Trophoblast cell (in vitro differentiated cells and primary cell): Measurements from ENCODE around the gene DLG2.

Experiments
- DNase-seq, 2 donors: peaks; one replicate each; pipeline ENCODE4 v3.0.0-alpha.2; 2016
- H2AFZ ChIP-seq: 2 replicates; pipeline ENCODE4 v1.6.1; 2013; ENCODE audit warnings: low read length, moderate library complexity, mild to moderate bottlenecking; ENCODE audit not compliant: insufficient read depth, poor library complexity
- H2AK5ac ChIP-seq: 2 replicates; pipeline ENCODE4 v1.6.1; 2013; ENCODE audit warnings: mild to moderate bottlenecking, low read length
- H2BK120ac ChIP-seq: 2 replicates; pipeline ENCODE4 v1.6.1; 2013; ENCODE audit warnings: low read length, mild to moderate bottlenecking, moderate library complexity; ENCODE audit not compliant: insufficient read depth, poor library complexity
- H2BK12ac ChIP-seq: 2 replicates; pipeline ENCODE4 v1.6.1; 2013; ENCODE audit warnings: mild to moderate bottlenecking, low read length, moderate library complexity
- H2BK5ac ChIP-seq: 2 replicates; pipeline ENCODE4 v1.6.1; 2013; ENCODE audit warnings: low read length, low read depth, moderate library complexity, mild to moderate bottlenecking; ENCODE audit not compliant: poor library complexity
- H3K14ac ChIP-seq: 2 replicates; pipeline ENCODE4 v1.6.1; 2013; ENCODE audit warnings: mild to moderate bottlenecking, low read length
- H3K18ac ChIP-seq: 2 replicates; pipeline ENCODE4 v1.6.1; 2013; ENCODE audit warnings: mild to moderate bottlenecking, low read length
- H3K23ac ChIP-seq: 2 replicates; pipeline ENCODE4 v1.6.1; 2013; ENCODE audit warnings: low read length
- H3K27ac ChIP-seq: 2 replicates; pipeline ENCODE4 v1.5.1; 2013; ENCODE audit warnings: low read depth, mild to moderate bottlenecking, inconsistent platforms, low read length, moderate library complexity
- H3K27me3 ChIP-seq: 2 replicates; pipeline ENCODE4 v1.6.1; 2013; ENCODE audit warnings: inconsistent platforms, mild to moderate bottlenecking, low read length, moderate library complexity; ENCODE audit not compliant: insufficient read depth
- H3K36me3 ChIP-seq, 2 experiments: 1 replicate in 1 of 2; 2 replicates in 1 of 2; pipeline ENCODE4 v1.6.1; 2013; ENCODE audit warnings: low read length in 2 of 2, mild to moderate bottlenecking in 2 of 2, moderate library complexity in 1 of 2; ENCODE audit not compliant: insufficient read depth in 2 of 2, control insufficient read depth in 1 of 2
- H3K4ac ChIP-seq: 2 replicates; pipeline ENCODE4 v1.6.1; 2013; ENCODE audit warnings: low read depth, mild to moderate bottlenecking, low read length, moderate library complexity
- H3K4me1 ChIP-seq, 2 experiments: 1 replicate in 1 of 2; 2 replicates in 1 of 2; pipeline ENCODE4 v1.6.1; 2013; ENCODE audit warnings: low read length in 2 of 2, mild to moderate bottlenecking in 2 of 2, moderate library complexity in 1 of 2; ENCODE audit not compliant: insufficient read depth in 2 of 2, control insufficient read depth in 1 of 2
- H3K4me2 ChIP-seq: 2 replicates; pipeline ENCODE4 v1.6.1; 2013; ENCODE audit warnings: inconsistent platforms, mild to moderate bottlenecking, low read length, moderate library complexity
- H3K4me3 ChIP-seq: 2 replicates; pipeline ENCODE4 v1.5.1; 2013; ENCODE audit warnings: mild to moderate bottlenecking, low read depth, low read length, inconsistent platforms
- H3K79me1 ChIP-seq: one replicate; pipeline ENCODE4 v1.6.1; 2013; ENCODE audit warnings: low read length
- H3K79me2 ChIP-seq: 2 replicates; pipeline ENCODE4 v1.6.1; 2013; ENCODE audit warnings: low read length, mild to moderate bottlenecking; ENCODE audit not compliant: control insufficient read depth, insufficient read depth, poor library complexity
- H3K9ac ChIP-seq: 2 replicates; pipeline ENCODE4 v1.6.1; 2013; ENCODE audit warnings: mild to moderate bottlenecking, low read length
- H3K9me3 ChIP-seq: 2 replicates; pipeline ENCODE4 v1.6.1; 2013; ENCODE audit warnings: low read depth, mild to moderate bottlenecking, control low read depth, inconsistent platforms, low read length; ENCODE audit not compliant: insufficient read depth
- H4K12ac ChIP-seq: 2 replicates; pipeline ENCODE4 v1.6.1; 2013; ENCODE audit warnings: low read depth, mild to moderate bottlenecking, low read length, moderate library complexity
- H4K8ac ChIP-seq: 2 replicates; pipeline ENCODE4 v1.6.1; 2013; ENCODE audit warnings: low read depth, mild to moderate bottlenecking, low read length, moderate library complexity
- H4K91ac ChIP-seq: one replicate; pipeline ENCODE4 v1.6.1; 2013; ENCODE audit warnings: low read depth, mild to moderate bottlenecking, low read length, moderate library complexity
- WGBS: extraction: QIAGEN DNeasy Blood & Tissue Kit; methylation state at CpG from one replicate; pipeline ENCODE4 v1.1.7; 2013; ENCODE audit warnings: missing lambda C conversion rate; ENCODE audit not compliant: insufficient read length, insufficient coverage; ENCODE audit errors: extremely low coverage; 5-methylcytosine and 5-hydroxymethylcytosine counted together

Gene DLG2

GRCh38 chr11:84612645-84613044 lies 1014.5 kb downstream of the DLG2 start:
- Histone ChIP-seq H2AFZ (no peak overlapping the region), H3K4me2 (no peak overlapping the region), H4K8ac (no peak overlapping the region), H2BK12ac (no peak overlapping the region), H3K4me3 (no peak overlapping the region), H4K12ac (no peak overlapping the region), H3K23ac (no peak overlapping the region), H2AK5ac (no peak overlapping the region), H3K9me3 (no peaks in the 10 kb centered on the region), H3K4ac (no peak overlapping the region), H3K9ac (no peak overlapping the region), H3K18ac (no peak overlapping the region), H2BK5ac (no peak overlapping the region), H3K27ac (no peak overlapping the region), H3K4me1 (no peaks in the 10 kb centered on the region), H3K36me3 (no peaks in the 10 kb centered on the region), H3K14ac (no peak overlapping the region), H4K91ac (no peak overlapping the region), H3K79me1 (no peaks in the 10 kb centered on the region), H3K79me2 (no peaks in the 10 kb centered on the region), H2BK120ac (no peak overlapping the region), H3K27me3 (no peaks in the 10 kb centered on the region)
- no peak for DNase-seq
- no CpG with 5 or more reads among the region's 2 CpGs for WGBS

DNA sequence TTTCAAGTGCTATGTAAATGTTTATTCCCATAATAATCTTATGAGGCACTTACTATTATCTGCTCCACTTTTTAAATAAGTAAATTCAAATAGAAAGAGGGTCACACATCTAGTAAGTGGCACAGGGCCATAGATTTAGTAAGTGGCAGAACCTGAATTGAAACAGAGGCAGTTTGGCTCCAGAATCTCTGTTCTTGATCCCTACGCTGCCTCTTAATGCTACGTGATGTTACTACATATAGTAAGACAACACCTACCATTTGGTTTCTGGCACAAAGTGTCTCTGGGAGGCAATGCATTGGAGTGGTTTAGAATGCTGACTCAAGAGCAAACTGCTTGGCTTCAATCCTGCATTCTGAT lies 1018.3 kb downstream of the DLG2 start:
- Histone ChIP-seq H3K9ac (no peak overlapping the region), H3K79me1 (no peaks in the 10 kb centered on the region), H3K18ac (no peak overlapping the region), H4K12ac (no peak overlapping the region), H2BK5ac (no peak overlapping the region), H3K27me3 (no peaks in the 10 kb centered on the region), H3K4me2 (no peak overlapping the region), H3K4me1 (no peaks in the 10 kb centered on the region), H3K4ac (no peak overlapping the region), H4K91ac (no peak overlapping the region), H3K4me3 (no peak overlapping the region), H3K79me2 (no peaks in the 10 kb centered on the region), H3K9me3 (no peaks in the 10 kb centered on the region), H4K8ac (no peak overlapping the region), H3K14ac (no peak overlapping the region), H2AFZ (no peak overlapping the region), H3K27ac (no peak overlapping the region), H2BK12ac (no peak overlapping the region), H3K23ac (no peak overlapping the region), H2BK120ac (no peak overlapping the region), H3K36me3 (no peaks in the 10 kb centered on the region), H2AK5ac (no peak overlapping the region)
- DNase-seq = no peak
- no CpG with 5 or more reads among the region's 2 CpGs for WGBS

- Histone ChIP-seq H3K27ac (no peak overlapping the region), H2BK120ac (no peak overlapping the region), H2BK12ac (no peak overlapping the region), H4K12ac (no peak overlapping the region), H3K36me3 (no peaks in the 10 kb centered on the region), H2AFZ (no peak overlapping the region), H3K79me2 (no peaks in the 10 kb centered on the region), H3K4me2 (no peak overlapping the region), H4K91ac (no peak overlapping the region), H2BK5ac (no peak overlapping the region), H3K9ac (no peak overlapping the region), H2AK5ac (no peak overlapping the region), H3K23ac (no peak overlapping the region), H3K27me3 (no peaks in the 10 kb centered on the region), H3K14ac (no peak overlapping the region), H4K8ac (no peak overlapping the region), H3K18ac (no peak overlapping the region), H3K4me1 (no peaks in the 10 kb centered on the region), H3K79me1 (no peaks in the 10 kb centered on the region), H3K9me3 (no peaks in the 10 kb centered on the region), H3K4me3 (no peak overlapping the region), H3K4ac (no peak overlapping the region)
- no peak for DNase-seq
- no CpG with 5 or more reads among the region's 5 CpGs for WGBS
Observed at GRCh38 chr11:84607975-84608836, 1018.9 kb downstream of the DLG2 start.

- H3K9ac ChIP-seq = no peak overlapping the region
- no peak overlapping the region for H3K18ac ChIP-seq
- H2BK5ac ChIP-seq = no peak overlapping the region
- H3K79me2 ChIP-seq = no peaks in the 10 kb centered on the region
- no peak overlapping the region for H2BK12ac ChIP-seq
- no peaks in the 10 kb centered on the region for H3K9me3 ChIP-seq
- H3K27me3 ChIP-seq = no peaks in the 10 kb centered on the region
- no peak overlapping the region for H4K91ac ChIP-seq
- DNase-seq = no peak
- no peaks in the 10 kb centered on the region for H3K4me1 ChIP-seq
- no peak overlapping the region for H3K14ac ChIP-seq
- no peak overlapping the region for H2AFZ ChIP-seq
- H3K4me2 ChIP-seq = no peak overlapping the region
- no peak overlapping the region for H3K23ac ChIP-seq
- H3K4me3 ChIP-seq = no peak overlapping the region
- no peak overlapping the region for H2BK120ac ChIP-seq
- H3K27ac ChIP-seq = no peak overlapping the region
- no peaks in the 10 kb centered on the region for H3K79me1 ChIP-seq
- H3K36me3 ChIP-seq = no peaks in the 10 kb centered on the region
- H2AK5ac ChIP-seq = no peak overlapping the region
- H4K8ac ChIP-seq = no peak overlapping the region
- H3K4ac ChIP-seq = no peak overlapping the region
- no peak overlapping the region for H4K12ac ChIP-seq
Observed at GRCh38 chr11:84594602-84595001, 1032.5 kb downstream of the DLG2 start.
